Subcutaneous adipose tissue (tissue), 4 donors: Measurements from ENCODE around the gene MYO10. TPM values are rescaled to one million over a fixed set of nuclear protein-coding genes. Genes with fewer than 3 reads are reported as not detected.

Source experiments
- total RNA-seq, 4 donors: library from RNA; depleted of rRNA; stranded (reverse); fragments of >200 nt; gene quantifications; one replicate each; pipeline ENCODE4 v1.1.0, GENCODE V29; 2016
- TF ChIP-seq, protein P1 (sequence below): fragments of 450-650 bp; IDR thresholded peaks from one replicate; pipeline ENCODE4 v1.5.1; 2016; ENCODE audit warnings: low read depth, mild to moderate bottlenecking, control low read depth, antibody characterized with exemption, moderate library complexity

The MYO10 gene
- total RNA-seq, 4 donors from 2014 or later, result 7.0 to 33.0 (median 9.3) TPM

DNA sequence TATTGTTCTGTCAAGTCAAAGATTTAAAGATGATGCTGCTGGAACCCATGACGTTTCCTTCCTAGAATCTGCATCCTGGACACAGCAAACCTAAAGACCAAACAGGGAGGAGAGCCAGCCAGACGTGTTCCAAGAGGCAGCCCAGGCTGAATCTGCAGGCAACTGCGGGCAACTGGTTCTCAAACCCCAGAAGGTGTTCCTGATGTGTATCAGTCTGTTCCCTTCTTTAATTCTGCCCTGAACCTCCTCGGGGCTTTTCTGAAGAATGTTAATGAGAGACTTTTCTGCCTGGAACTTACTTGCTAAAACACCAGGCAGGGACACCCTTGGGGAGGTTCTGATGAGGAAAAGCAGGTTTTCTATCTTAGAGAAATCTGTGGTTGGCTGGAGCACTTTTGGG, 186.5 kb downstream of the MYO10 start:
- TF ChIP-seq, protein P1, sequence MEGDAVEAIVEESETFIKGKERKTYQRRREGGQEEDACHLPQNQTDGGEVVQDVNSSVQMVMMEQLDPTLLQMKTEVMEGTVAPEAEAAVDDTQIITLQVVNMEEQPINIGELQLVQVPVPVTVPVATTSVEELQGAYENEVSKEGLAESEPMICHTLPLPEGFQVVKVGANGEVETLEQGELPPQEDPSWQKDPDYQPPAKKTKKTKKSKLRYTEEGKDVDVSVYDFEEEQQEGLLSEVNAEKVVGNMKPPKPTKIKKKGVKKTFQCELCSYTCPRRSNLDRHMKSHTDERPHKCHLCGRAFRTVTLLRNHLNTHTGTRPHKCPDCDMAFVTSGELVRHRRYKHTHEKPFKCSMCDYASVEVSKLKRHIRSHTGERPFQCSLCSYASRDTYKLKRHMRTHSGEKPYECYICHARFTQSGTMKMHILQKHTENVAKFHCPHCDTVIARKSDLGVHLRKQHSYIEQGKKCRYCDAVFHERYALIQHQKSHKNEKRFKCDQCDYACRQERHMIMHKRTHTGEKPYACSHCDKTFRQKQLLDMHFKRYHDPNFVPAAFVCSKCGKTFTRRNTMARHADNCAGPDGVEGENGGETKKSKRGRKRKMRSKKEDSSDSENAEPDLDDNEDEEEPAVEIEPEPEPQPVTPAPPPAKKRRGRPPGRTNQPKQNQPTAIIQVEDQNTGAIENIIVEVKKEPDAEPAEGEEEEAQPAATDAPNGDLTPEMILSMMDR, result no peak

DNA sequence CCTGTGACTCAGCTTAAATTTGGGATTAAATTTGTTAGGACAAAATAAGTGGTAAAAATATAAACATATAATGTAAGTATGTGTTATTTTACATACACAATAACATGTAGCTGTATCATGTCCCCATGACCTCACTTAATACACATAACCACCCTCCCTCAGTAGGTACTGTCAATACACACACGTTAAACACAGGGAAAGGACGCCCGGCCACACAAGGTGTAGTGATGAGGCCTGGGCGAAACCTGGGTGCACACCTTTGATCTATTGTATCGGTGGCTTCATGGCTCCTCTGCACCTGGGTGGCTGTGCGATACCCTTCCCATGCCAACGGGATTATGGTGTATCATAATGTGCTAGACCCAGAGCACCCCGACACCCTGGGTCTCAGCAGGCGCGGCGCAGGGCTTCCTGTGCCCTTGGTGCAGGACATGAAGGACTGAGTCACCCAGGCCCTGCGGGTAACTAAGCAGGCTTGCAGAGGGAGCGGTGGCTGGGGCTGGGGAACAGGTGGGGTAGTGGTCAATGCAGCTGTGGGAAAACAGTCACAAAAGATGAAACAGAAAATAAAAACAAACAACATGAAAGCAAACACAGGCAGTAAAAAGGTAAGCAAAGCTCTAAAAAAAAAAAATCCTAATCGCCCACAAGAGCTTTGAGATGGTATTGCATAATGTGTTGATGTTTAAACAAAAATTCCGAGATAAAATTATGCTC, 191.8 kb downstream of the MYO10 start:
- TF ChIP-seq, protein P1, result no peak

DNA sequence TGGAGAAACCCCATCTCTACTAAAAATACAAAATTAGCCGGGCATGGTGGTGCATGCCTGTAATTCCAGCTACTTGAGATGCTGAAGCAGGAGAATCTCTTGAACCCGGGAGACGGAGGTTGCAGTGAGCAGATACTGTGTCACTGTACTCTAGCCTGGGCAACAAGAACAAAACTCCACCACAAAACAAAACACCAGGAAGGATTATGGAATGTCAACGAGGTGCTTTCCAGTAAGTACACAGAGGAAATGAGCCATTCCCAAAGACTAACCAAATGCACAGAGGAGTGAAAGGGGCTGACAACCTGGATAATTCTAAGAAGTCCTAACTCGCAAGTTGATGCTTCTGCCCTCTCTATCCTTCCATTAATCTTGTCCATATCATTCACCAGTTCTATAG, 193.2 kb downstream of the MYO10 start:
- TF ChIP-seq, protein P1, result no peak

DNA sequence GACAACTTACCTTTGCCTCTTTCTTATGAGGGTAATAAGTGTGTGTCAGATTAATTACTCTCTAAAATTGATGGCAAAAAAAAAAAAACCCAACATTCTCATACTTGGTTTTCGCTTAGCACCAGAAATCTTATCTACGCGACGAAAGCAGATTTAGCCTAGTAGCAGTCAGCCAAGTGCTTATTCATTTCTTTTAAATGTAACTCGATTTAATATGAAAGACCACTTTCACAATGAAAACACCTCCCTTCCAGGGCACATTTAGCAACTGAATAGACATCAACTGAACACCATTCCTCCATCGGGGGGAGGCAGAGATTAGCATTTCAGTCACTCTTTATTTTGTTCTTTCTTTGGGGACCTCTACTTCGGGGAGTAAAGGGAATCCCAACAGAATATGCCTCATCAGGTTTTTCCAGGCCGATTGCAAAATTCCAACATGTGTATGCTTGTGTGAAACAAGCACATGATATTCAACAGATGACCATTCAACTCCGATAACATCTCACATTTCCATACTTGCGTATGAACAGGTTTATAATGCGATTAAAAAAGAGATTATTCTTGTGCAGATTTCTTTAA, 195.2 kb downstream of the MYO10 start:
- TF ChIP-seq, protein P1, result no peak

DNA sequence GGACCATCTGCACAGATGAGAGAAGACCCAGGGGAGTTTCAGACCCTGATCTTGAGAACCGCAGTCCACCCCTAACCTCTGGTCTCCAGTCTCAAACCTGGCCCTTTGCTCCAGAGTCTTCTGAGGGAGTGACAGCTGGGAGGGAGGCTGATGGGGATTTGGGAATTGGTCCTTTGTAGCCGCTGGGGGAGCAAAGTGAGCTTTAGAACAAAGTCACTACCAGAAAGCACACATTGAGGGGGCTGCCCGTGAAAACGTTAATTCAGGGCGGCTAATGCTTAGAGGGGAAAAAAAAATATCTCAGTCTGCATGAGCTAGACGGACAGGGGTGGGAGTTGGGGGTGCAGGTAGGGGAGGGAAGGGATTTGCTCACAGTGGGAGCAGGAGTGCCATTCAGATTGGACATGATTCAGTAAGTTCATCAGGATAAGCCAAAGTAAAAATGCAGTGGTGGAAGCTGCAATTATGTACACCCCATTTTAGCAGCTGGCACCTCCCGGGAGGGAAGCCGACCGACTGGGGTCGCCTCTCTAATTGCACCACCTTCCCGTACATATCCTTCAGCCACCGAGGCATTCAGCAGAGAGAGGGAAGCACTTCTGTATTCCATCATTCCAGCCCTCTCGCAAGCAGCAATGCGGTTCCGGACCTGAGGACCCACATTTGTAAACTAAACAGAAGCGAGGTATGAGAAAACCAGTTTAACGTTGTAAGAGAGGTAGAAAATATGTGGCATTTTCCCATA, 195.8 kb downstream of the MYO10 start:
- TF ChIP-seq, protein P1, result no peak

DNA sequence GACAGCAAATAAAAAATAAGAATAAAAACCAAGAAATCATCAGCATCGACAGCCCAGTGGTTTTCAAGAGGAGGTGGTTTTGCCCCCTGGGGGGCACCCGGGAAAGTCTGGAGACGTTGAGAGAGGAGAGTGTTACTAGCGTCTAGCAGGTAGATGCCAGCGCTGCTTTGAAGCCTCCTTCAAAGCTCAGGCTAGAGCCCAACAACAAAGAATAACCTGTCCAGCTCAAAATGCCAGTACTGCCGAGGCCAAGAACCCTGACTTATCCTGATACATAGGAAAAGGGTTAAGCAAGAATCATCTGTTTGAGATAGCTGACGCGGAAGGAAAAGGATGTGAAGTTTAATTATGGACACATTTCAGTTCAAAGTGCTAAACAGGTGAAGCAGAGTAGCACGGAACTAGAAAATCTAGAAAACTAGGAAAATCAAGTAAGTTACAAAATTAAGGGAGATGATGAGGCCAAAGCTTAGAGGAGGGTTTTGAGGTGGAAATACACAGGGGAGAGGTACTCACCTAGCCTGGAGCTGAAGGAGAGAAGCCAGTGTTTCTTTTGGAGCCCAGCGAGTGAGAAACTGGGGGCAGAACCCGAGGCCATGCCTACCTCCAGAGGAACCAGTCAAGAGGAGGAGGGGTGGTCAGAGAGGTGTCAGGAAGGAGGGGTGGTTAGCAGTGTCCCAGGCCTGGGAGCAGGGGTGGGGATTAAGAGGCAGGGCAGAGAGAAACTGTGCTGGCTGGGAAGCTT, 198.3 kb downstream of the MYO10 start:
- TF ChIP-seq, protein P1, result no peak
